Loucy (cell line): ENCODE results near the gene RNF223.
"Not testable (repeated sequence)": the region's sequence is repeated elsewhere in the genome, so short reads cannot be mapped to it uniquely, and the experiment has no call there.

Experiments used
- H2AFZ ChIP-seq: fragments of 200-600 bp; sonication (generic); 2 replicates; pipeline ENCODE4 v1.6.0; 2016; ENCODE audit warnings: antibody characterized with exemption, mild to moderate bottlenecking, low read length, moderate library complexity
- H3F3A ChIP-seq: fragments of 200-600 bp; 2 replicates; pipeline ENCODE4 v1.6.0; 2016; ENCODE audit warnings: antibody characterized with exemption, low read depth, mild to moderate bottlenecking
- H3K27me3 ChIP-seq: fragments of 200-600 bp; sonication (generic); 2 replicates; pipeline ENCODE4 v1.6.1; 2014; ENCODE audit warnings: low read length, mild to moderate bottlenecking; ENCODE audit not compliant: insufficient read depth, poor library complexity, severe bottlenecking
- H3K36me3 ChIP-seq: fragments of 200-600 bp; sonication (generic); 2 replicates; pipeline ENCODE4 v1.6.1; 2016; ENCODE audit warnings: low read length; ENCODE audit not compliant: insufficient read depth
- H3K4me1 ChIP-seq: fragments of 200-600 bp; sonication (generic); 2 replicates; pipeline ENCODE4 v1.5.1; 2014; ENCODE audit warnings: low read length, mild to moderate bottlenecking; ENCODE audit not compliant: insufficient read depth, poor library complexity, severe bottlenecking
- H3K4me2 ChIP-seq: fragments of 200-600 bp; sonication (generic); 2 replicates; pipeline ENCODE4 v1.6.0; 2014; ENCODE audit warnings: antibody characterized with exemption, low read length, low read depth, mild to moderate bottlenecking; ENCODE audit not compliant: poor library complexity, severe bottlenecking
- H3K4me3 ChIP-seq: fragments of 200-600 bp; sonication (generic); 2 replicates; pipeline ENCODE4 v1.5.1; 2014; ENCODE audit warnings: low read length, mild to moderate bottlenecking, mixed read lengths; ENCODE audit not compliant: poor library complexity, severe bottlenecking
- H3K79me2 ChIP-seq: fragments of 200-600 bp; sonication (generic); 2 replicates; pipeline ENCODE4 v1.6.1; 2014; ENCODE audit warnings: low read length; ENCODE audit not compliant: insufficient read depth
- H3K9ac ChIP-seq: fragments of 200-600 bp; sonication (generic); 2 replicates; pipeline ENCODE4 v1.6.0; 2014; ENCODE audit warnings: mild to moderate bottlenecking, low read depth, low read length, moderate library complexity; ENCODE audit not compliant: poor library complexity, severe bottlenecking
- H3K9me2 ChIP-seq: fragments of 200-600 bp; sonication (generic); replicated peaks from 2 replicates; pipeline ENCODE4 v1.6.1; 2016; ENCODE audit warnings: low read depth, low read length, mixed read lengths
- H3K9me3 ChIP-seq: fragments of 200-600 bp; sonication (generic); 2 replicates; pipeline ENCODE4 v1.6.1; 2014; ENCODE audit warnings: mild to moderate bottlenecking, antibody characterized with exemption, low read length, low read depth; ENCODE audit not compliant: insufficient read depth
- H4K20me1 ChIP-seq: fragments of 200-600 bp; sonication (generic); 2 replicates; pipeline ENCODE4 v1.6.0; 2014; ENCODE audit warnings: antibody characterized with exemption, low read length, mild to moderate bottlenecking; ENCODE audit not compliant: insufficient read depth, poor library complexity, severe bottlenecking
- CTCF ChIP-seq: fragments of 200-600 bp; sonication (generic); conservative IDR thresholded peaks from 2 replicates; pipeline ENCODE4 v1.5.1; 2014; ENCODE audit warnings: mild to moderate bottlenecking, antibody characterized with exemption, low read length
- EZH2phosphoT487 ChIP-seq: fragments of 200-600 bp; IDR thresholded peaks from 2 replicates; pipeline ENCODE4 v1.6.1; 2018; ENCODE audit warnings: antibody characterized with exemption, mild to moderate bottlenecking, moderate library complexity, borderline replicate concordance

The RNF223 gene

GRCh38 chr1:1106510-1107221, 32.6 kb upstream of the RNF223 start:
- H3K79me2 ChIP-seq = 0 out of 2 replicates have a peak, but pooled peaks cover 6% of the 10 kb centered on the region
- no peak overlapping the region for H3K4me3 ChIP-seq
- H4K20me1 ChIP-seq = no peaks in the 10 kb centered on the region
- no peaks in the 10 kb centered on the region for H3K27me3 ChIP-seq
- no peak overlapping the region for H3K9ac ChIP-seq
- H3K9me3 ChIP-seq = no peaks in the 10 kb centered on the region
- no peaks in the 10 kb centered on the region for H3F3A ChIP-seq
- no peak overlapping the region for H2AFZ ChIP-seq
- no peaks in the 10 kb centered on the region for H3K36me3 ChIP-seq
- no peaks in the 10 kb centered on the region for H3K9me2 ChIP-seq
- TF ChIP-seq EZH2phosphoT487 = no peak
- TF ChIP-seq CTCF = no peak
- H3K4me1 ChIP-seq = peaks cover 14% of the 10 kb centered on the region
- H3K4me2 ChIP-seq = no peak overlapping the region

DNA sequence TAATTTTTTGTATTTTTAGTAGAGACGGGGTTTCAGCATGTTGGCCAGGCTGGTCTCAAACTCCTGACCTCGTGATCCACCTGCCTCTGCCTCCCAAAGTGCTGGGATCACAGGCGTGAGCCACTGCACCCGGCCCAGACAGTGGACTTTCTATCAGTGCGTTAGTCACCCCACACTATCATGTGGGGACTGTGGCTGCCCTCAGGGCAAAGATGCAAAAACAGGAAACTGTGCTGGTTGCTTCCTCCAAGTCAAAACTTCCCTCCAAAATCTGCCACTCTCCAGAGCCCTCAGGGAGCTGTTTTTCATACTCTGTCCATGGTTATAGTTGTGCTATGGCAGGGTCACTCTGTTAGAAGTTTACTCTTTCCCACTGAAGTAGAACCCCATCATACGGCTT, 30.0 kb upstream of the RNF223 start:
- not testable (repeated sequence) for H3F3A ChIP-seq

GRCh38 chr1:1101503-1101902, 27.4 kb upstream of the RNF223 start:
- Histone ChIP-seq H3K4me3 (no peak overlapping the region), H3K4me2 (no peak overlapping the region), H3K9me2 (no peaks in the 10 kb centered on the region), H4K20me1 (no peaks in the 10 kb centered on the region), H3K9ac (no peak overlapping the region), H3K27me3 (no peaks in the 10 kb centered on the region), H3K4me1 (peaks cover 14% of the 10 kb centered on the region), H3K36me3 (no peaks in the 10 kb centered on the region), H2AFZ (no peak overlapping the region), H3K9me3 (no peaks in the 10 kb centered on the region), H3F3A (no peaks in the 10 kb centered on the region), H3K79me2 (no peaks in the 10 kb centered on the region)
- TF ChIP-seq CTCF (no peak), EZH2phosphoT487 (no peak)

More for the DNA sequence above, 30.0 kb upstream of the RNF223 start:
- not testable (repeated sequence) for H3K4me3 ChIP-seq, H3K36me3 ChIP-seq, H2AFZ ChIP-seq, H3K9me2 ChIP-seq, H3K27me3 ChIP-seq, H3K9me3 ChIP-seq, H4K20me1 ChIP-seq, H3K9ac ChIP-seq, H3K79me2 ChIP-seq
- H3K4me1 ChIP-seq = peaks cover 14% of the 10 kb centered on the region
- peak overlapping the region; percentile 30 for H3K4me2 ChIP-seq

- Histone ChIP-seq H3K79me2 (no peaks in the 10 kb centered on the region), H3K9me2 (no peaks in the 10 kb centered on the region), H3K27me3 (no peaks in the 10 kb centered on the region), H3K4me1 (peaks cover 14% of the 10 kb centered on the region), H3K4me2 (no peak overlapping the region), H3K9me3 (no peaks in the 10 kb centered on the region), H4K20me1 (no peaks in the 10 kb centered on the region), H3K9ac (no peak overlapping the region), H3K4me3 (no peak overlapping the region), H2AFZ (no peak overlapping the region), H3K36me3 (no peaks in the 10 kb centered on the region), H3F3A (no peaks in the 10 kb centered on the region)
- no peak for TF ChIP-seq CTCF
These were observed 26.2 kb upstream of the RNF223 start for GRCh38 chr1:1100296-1100695.
